Activated CD4-positive, alpha-beta T cell treated with anti-CD3 and anti-CD28 coated beads, Interleukin-2, amount 50 U/mL, for 1 hour (primary cell): ENCODE data around the gene RCOR2.

ENCODE experiments used
- DNase-seq: peaks from one replicate; pipeline ENCODE4 v3.0.0-alpha.2; 2020

The RCOR2 gene

GRCh38 chr11:63922673-63923192 is 5.8 kb upstream of the RCOR2 start:
- DNase-seq = no peak

GRCh38 chr11:63920939-63921417 is 4.0 kb upstream of the RCOR2 start:
- no peak for DNase-seq

- no peak for DNase-seq
These were observed 3.4 kb upstream of the RCOR2 start for GRCh38 chr11:63920126-63920938.

DNA sequence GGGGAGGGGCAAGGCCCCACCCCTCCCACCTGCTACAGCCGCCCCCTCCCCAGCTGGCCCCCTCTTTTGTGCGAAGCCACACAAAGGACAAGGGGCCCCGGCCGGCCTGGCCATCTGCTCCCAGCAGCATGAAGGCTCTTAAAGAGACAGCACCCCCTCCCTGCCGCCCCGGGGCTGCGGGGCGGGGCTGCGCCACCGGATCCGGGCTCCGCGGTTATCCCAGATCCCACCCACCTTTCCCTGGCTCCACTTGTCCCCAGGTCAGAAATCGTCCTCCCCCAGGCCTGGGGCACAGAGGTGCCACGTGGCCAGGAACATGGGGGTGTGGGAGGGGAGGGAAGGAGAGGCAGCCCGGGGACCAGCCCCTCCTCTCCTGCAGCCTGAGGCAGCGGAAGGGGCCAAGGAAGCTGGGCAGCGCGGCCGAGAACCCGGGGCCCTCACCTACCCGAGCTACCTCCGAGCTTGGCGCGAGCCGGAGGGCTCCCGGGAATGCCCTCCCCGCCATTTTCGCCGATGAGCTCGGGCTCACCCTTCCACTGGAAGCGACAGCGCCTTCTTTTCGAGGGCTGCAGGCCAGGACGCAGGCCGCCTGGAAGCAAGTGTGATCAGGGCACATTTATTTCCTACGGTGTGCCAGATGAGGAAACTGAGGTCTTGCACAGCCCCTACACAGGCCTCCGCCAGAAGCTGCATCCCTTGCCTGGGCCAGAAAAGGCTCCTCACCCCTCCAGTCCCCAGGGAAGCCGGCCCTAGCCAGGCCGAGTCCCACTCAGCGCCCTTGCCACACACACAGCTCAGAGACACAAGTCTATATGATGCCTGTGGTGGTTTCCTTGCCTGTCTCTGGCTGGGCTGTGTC is 2.5 kb upstream of the RCOR2 start:
- DNase-seq = no peak

GRCh38 chr11:63918507-63919191 is 1.7 kb upstream of the RCOR2 start:
- no peak for DNase-seq

DNA sequence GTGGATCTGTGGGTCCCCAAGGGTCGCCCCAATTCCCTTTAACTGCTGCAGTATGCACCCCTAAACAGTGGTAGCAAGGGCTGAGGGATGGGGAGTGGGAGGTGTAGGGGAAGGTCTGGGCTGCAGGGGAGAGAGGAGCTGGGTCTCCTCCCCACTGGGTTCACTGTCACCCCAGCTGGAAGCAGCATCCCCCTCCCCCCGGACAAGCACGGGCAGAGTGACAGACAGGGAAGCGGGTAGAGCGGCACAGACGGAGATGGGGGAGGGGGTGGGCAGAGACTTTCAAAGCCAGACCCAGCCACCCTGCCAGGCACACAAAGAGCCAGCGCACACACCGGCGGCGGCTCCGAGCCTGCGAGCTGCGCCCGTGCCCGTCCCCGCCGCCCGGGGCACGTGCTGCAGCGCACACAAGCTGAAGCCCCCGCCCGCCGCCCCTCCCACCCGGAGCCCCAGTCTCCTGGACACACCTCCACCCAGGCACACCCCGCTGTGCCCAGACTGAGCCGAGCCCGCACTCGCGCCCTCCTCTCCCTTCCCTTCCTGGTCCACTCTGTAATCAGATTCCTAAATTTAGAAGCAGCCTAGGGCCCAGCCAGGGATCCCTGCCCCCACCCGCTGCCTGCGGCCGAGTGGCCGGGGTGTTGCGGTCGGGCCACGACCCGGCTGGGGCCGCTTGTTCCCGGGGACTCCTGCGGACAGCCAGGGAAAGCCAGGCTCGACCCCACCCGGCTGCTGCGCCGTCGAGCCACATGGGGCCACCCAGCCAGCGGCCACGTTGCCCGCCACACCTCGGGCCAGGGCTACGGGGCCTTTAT is 935 bp upstream of the RCOR2 start:
- DNase-seq = peak; percentile 35

GRCh38 chr11:63915961-63916836 is 765 bp downstream of the RCOR2 start:
- peak; percentile 33 for DNase-seq

GRCh38 chr11:63914896-63915691 is 1.9 kb downstream of the RCOR2 start:
- DNase-seq = no peak

DNA sequence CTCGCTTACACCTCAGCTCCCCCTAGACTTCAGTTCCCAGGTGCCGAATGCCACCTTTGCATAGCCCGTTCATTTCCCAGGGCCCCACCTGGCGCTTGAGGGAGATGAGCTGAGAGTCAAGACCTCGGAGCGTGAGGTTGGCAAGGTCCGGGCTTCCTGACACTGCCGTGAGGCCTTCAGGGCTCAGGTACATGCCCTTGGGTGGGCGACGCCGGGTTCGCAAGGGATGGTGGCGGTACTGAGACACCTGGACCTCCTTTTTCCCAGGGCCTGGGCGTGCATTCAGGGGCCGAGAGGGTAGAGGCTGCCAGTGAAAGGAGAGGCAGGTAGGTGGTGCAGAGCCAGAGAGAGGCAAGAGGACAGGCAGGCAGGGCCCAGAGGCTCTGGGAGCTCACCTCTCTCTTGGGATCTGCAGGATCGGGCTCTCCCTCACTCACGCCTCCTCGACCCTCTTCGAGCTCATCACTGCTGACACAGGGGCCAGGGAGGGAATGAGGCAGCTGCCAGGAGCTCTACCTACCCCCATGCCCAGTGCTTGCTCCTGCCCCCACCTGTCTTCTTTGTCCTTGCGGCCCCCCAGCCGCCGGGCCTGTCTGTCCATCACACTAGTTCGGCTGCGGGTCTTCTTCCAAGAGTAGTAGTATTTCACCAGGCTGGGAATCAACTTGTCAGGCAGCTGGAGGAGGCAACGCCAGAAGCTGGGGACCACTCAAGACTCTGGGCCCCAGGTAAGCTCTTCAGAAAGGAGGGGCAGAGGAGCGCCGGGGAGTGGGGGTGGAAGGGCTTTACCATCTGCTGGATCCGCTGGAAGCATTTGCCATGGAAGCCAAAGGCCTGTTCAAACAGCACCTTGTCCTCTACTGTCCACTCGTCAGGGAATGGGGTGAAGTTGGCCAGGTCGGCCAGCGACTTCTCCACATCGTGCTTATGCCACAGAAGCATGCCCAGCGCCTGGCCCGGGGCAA is 2.8 kb downstream of the RCOR2 start:
- DNase-seq = no peak

DNA sequence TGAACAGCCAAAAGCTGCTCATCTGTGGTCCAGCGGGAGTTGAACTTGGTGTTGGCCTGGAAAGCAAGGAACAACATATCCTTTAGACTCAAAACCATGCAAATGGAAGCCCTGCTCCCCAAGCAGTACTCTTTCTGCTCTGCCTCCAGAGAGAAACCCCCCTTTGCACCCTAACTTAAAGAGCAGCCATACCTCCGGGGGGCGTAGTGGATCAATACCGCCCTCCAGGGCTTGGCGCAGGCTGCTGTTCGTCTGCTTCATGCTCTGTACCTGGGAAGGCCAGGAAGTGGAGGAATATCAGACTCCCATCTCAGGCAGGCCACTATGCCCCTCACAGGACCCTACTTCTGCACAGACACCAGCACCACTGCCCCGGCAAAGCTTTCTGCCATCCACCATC is 4.3 kb downstream of the RCOR2 start:
- no peak for DNase-seq

- no peak for DNase-seq
These were observed 5.1 kb downstream of the RCOR2 start for GRCh38 chr11:63911876-63912275.

- no peak for DNase-seq
These were observed 5.5 kb downstream of the RCOR2 start for GRCh38 chr11:63911440-63911839.

GRCh38 chr11:63910675-63911074 is 6.3 kb downstream of the RCOR2 start:
- DNase-seq = no peak

GRCh38 chr11:63909591-63910506 is 7.1 kb downstream of the RCOR2 start:
- no peak for DNase-seq

GRCh38 chr11:63908631-63909401 is 8.1 kb downstream of the RCOR2 start:
- DNase-seq = no peak

GRCh38 chr11:63907808-63908530 is 9.0 kb downstream of the RCOR2 start:
- no peak for DNase-seq
